C4-2B (cell line): ENCODE results near the gene ADPRS.

Experiments used
- H3K27ac ChIP-seq: fragments of 450-650 bp; 2 replicates; pipeline ENCODE4 v1.5.1; 2017
- ZFX ChIP-seq: fragments of 450-650 bp; IDR thresholded peaks from 2 replicates; pipeline ENCODE4 v1.6.1; 2017
- TF ChIP-seq, protein P1 (sequence below): fragments of 450-650 bp; conservative IDR thresholded peaks from 2 replicates; pipeline ENCODE4 v1.5.1; 2017; ENCODE audit warnings: mild to moderate bottlenecking

Gene ADPRS

DNA sequence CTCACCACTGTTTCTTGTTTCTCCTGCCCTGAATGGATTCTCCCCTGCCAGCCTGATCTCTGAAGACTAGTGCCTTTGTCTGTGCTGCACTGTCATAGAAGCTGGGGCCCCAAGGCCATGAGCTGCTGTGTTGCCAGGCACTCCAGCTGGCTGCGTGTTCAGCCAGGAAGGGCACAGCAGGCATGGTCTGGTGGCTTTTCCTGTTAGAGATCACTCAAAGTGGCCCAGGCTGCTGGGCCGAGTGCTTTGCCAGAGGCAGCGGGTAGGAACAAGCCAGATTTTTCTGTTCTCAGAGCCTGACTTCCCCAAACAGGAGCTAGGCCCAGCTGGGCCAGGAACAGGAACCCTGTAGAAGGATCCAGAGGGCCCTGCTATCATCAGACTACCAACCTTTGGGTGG lies 5.2 kb downstream of the ADPRS start:
- TF ChIP-seq, protein P1, sequence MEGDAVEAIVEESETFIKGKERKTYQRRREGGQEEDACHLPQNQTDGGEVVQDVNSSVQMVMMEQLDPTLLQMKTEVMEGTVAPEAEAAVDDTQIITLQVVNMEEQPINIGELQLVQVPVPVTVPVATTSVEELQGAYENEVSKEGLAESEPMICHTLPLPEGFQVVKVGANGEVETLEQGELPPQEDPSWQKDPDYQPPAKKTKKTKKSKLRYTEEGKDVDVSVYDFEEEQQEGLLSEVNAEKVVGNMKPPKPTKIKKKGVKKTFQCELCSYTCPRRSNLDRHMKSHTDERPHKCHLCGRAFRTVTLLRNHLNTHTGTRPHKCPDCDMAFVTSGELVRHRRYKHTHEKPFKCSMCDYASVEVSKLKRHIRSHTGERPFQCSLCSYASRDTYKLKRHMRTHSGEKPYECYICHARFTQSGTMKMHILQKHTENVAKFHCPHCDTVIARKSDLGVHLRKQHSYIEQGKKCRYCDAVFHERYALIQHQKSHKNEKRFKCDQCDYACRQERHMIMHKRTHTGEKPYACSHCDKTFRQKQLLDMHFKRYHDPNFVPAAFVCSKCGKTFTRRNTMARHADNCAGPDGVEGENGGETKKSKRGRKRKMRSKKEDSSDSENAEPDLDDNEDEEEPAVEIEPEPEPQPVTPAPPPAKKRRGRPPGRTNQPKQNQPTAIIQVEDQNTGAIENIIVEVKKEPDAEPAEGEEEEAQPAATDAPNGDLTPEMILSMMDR, result no peak
- no peak for TF ChIP-seq ZFX
- H3K27ac ChIP-seq, result no peak overlapping the region

DNA sequence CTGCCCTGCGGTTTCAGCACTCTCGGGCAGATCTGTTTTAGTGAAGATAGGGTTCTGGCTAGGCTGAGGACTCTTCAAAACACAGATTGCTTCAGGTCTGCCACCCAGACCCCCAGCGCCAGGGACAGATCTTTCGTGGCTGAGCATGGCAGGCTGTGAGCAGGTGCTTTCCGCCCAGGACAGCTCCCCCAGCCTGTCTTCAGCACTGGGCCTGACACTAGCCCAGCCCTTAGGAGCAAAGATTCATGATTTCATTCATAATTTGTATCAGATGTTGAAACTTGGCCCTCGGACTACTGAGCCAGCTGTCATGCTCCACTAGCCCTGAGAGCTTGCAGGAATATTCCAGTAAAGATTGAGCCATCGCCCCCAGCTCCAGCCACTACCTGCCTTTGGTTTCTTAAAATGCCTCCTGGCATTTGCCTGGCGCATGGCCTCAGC lies 5.9 kb downstream of the ADPRS start:
- no peak overlapping the region for H3K27ac ChIP-seq

DNA sequence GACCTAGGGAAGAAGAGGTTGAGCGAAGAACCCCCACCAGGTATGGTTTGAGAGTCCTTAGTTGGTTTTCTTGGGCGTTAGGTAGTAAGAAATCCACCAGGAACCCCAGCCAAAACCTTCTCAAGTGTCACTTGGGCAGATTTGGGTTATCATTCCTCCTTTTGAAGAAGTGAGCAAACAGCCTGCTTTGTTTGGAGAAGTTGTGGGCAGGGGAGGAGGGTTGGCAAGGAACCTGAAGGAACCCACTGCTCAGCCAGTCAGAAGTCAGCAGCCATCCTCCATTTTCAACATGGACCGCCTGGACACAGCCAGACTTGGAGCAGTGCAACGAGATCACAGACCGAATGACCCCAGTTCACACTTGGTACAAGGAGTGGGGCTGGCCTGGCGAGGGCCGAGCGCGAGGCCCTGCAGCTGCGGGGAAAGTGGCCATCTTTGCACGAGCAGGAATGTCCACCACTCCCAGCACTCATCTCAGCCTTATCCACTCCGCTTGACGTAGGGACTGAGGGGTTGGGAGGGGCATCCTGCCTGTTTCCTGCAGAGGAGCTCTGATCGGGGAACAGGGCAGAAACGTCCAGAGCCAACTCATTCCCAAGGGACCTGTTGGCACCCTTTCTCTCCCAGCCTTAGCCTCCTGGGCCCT lies 7.2 kb downstream of the ADPRS start:
- H3K27ac ChIP-seq, result no peak overlapping the region
- TF ChIP-seq ZFX, result no peak
- TF ChIP-seq, protein P1, result no peak

More for the DNA sequence above, 5.9 kb downstream of the ADPRS start:
- TF ChIP-seq, protein P1, result no peak
- no peak for TF ChIP-seq ZFX

DNA sequence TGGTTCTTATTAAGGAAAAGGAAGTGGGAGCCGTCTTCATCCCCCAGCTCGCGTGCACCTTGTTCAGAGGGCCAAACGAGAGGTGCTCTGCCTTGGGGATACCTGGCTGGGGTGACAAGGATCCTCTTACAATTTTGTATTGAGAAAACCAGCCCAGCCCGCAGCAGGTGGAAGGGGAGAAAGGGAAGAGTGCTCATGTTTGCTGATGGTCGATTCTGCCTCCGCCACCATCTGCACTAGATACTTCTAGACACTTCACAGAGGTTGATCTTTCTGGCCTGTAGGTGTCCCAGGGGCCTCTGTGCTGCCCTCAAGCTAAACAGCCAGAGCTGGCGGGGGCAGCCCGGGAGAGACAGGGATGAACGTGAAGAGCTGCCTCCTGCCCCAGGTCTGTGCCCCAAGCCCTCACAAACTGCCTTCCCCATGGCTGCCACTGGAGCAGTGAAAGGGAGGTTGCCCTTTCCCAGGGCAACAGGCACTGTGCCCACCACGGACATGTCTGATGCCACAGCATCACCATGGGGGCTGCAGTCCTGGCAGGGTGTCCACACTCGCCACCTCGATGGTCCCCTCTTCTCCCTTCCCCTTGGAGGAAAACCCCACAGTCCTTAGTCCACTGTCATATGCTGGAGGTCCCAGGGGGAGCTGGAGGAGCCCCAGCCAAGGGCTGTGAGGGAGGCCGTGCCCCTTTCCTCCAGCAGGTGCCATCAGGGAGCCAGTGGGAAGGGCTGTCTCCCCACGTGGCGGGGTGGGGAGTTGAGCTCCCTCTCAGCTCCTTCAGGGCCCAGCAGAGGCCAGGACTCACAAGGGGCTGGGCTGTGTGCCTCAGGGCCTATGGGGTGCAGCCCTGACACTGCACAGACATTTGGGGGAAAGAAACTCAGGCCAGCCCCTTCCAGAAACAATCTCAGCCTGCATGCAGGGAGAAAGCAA lies 8.1 kb downstream of the ADPRS start:
- H3K27ac ChIP-seq, result no peak overlapping the region
- no peak for TF ChIP-seq ZFX
- TF ChIP-seq, protein P1, result no peak; the same call in 1 of the 2 replicates

DNA sequence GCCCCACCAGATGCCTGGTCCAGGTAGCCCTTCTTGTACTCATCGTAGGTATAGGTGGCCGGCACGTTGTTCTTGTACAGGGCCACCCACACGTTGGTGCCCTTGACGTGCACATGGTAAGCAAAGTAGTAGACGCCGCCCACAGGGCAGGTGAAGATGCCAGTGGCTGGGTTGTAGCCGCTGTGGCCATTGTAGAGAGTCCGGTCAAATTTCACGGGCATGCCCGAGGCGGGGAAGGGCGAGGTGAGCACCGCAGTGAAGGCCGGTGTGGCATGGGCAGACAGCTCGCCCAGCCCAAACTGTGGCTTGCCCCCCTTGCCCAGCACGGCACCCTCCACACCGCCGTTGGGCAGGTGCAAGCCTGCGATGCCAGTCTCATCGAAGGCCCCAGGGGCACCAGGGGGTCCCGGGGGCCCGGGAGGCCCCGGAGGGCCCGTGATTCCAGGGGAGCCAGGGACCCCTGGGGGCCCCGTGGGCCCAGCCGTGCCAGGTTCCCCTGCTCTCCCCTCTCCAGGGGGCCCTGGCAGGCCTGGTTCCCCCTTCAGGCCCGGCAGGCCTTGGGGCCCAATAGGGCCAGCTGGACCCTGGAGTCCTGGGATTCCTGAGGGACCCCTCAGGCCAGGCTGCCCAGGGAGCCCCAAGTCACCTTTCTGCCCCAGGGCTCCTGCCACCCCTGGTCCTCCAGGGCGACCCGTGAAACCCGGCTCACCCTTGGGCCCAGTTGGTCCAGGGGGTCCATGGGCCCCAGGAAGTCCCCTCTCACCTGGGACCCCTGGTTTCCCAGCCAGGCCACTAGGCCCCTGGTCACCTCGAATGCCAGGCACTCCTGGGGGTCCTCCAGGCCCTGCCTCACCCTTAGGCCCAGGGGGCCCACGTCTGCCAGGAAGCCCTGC lies 9.2 kb downstream of the ADPRS start:
- TF ChIP-seq, protein P1, result no peak
- no peak for TF ChIP-seq ZFX
- H3K27ac ChIP-seq, result no peak overlapping the region

DNA sequence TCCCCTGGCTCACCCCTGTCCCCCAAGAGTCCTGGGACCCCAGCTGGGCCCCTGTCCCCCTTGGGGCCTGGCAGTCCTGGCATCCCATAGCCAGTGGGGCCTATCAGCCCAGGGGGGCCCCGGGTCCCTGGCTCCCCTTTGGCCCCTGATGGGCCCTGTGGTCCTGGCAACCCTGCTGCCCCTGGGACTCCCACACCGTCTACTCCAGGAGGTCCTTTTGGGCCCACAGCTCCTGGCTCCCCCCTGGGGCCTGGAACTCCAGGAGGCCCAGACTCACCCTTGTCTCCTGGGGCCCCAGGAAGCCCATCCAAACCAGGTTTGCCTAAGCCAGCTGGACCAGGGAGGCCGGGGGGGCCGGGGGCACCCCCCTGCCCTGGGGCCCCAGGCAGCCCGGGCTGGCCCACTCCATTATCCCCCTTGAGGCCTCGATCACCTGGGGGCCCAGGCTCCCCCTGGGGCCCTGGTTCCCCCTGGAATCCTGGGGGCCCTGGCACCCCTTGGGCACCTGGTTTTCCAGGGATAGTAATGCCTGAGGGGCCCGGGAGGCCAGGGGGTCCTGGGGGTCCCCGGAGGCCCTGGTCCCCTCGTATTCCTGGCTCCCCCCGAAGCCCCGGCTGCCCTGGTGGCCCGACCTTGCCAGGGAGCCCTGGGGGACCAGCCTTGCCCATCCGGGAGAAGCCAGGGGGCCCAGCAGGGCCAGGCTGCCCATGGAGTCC lies 10.1 kb downstream of the ADPRS start:
- H3K27ac ChIP-seq, result no peak overlapping the region
- TF ChIP-seq, protein P1, result no peak
- no peak for TF ChIP-seq ZFX
